GM18520 (cell line): Measurements from ENCODE around the gene SETD2.
"Not testable (repeated sequence)": the region's sequence is repeated elsewhere in the genome, so short reads cannot be mapped to it uniquely, and the experiment has no call there.

Experiments
- ATAC-seq: cut with Tn5 transposase; IDR thresholded peaks from one replicate; pipeline ENCODE4 v1.9.1; 2021; ENCODE audit not compliant: unreplicated experiment

Gene SETD2

GRCh38 chr3:47036145-47036544 lies 127.8 kb downstream of the SETD2 start:
- no peak for ATAC-seq

- no peak for ATAC-seq
These were observed 128.3 kb downstream of the SETD2 start for GRCh38 chr3:47035645-47036044.

- no peak for ATAC-seq
These were observed 128.9 kb downstream of the SETD2 start for GRCh38 chr3:47034868-47035489.

GRCh38 chr3:47031041-47031440 lies 132.9 kb downstream of the SETD2 start:
- not testable (repeated sequence) for ATAC-seq

- no peak for ATAC-seq
These were observed 135.2 kb downstream of the SETD2 start for GRCh38 chr3:47028667-47029066.

GRCh38 chr3:47028146-47028545 lies 135.8 kb downstream of the SETD2 start:
- ATAC-seq: no peak

GRCh38 chr3:47026432-47026831 lies 137.5 kb downstream of the SETD2 start:
- not testable (repeated sequence) for ATAC-seq

- no peak for ATAC-seq
These were observed 139.0 kb downstream of the SETD2 start for GRCh38 chr3:47024932-47025331.

GRCh38 chr3:47022641-47023071 lies 141.3 kb downstream of the SETD2 start:
- no peak for ATAC-seq

- no peak for ATAC-seq
These were observed 143.6 kb downstream of the SETD2 start for GRCh38 chr3:47020311-47020710.

- peak; percentile 52 for ATAC-seq
These were observed 144.7 kb downstream of the SETD2 start for GRCh38 chr3:47019201-47019600.

- no peak for ATAC-seq
These were observed 145.7 kb downstream of the SETD2 start for GRCh38 chr3:47018269-47018611.

GRCh38 chr3:47017504-47018268 lies 146.2 kb downstream of the SETD2 start:
- ATAC-seq: no peak

GRCh38 chr3:47016934-47017435 lies 146.9 kb downstream of the SETD2 start:
- no peak for ATAC-seq

GRCh38 chr3:47016086-47016933 lies 147.6 kb downstream of the SETD2 start:
- no peak for ATAC-seq

GRCh38 chr3:47015151-47015550 lies 148.8 kb downstream of the SETD2 start:
- no peak for ATAC-seq

- no peak for ATAC-seq
These were observed 149.9 kb downstream of the SETD2 start for GRCh38 chr3:47014036-47014435.

- ATAC-seq: no peak
These were observed 150.7 kb downstream of the SETD2 start for GRCh38 chr3:47013231-47013630.

GRCh38 chr3:47012342-47013230 lies 151.3 kb downstream of the SETD2 start:
- no peak for ATAC-seq

- ATAC-seq: no peak
These were observed 152.5 kb downstream of the SETD2 start for GRCh38 chr3:47011371-47011770.

- ATAC-seq: no peak
These were observed 153.0 kb downstream of the SETD2 start for GRCh38 chr3:47010910-47011309.
